SIG-M5 treated with dmso at 0.1 percent for 504 hours (cell line): ENCODE results near the gene OR56A4.
A peak's percentile ranks its signal among the peaks of the same experiment; 100 is the strongest.

Source experiments
- DNase-seq: peaks from one replicate; lab custom pipeline; 2025; ENCODE audit not compliant: unreplicated experiment; lab: John Stamatoyannopoulos, UW

The OR56A4 gene

GRCh38 chr11:6006846-6007245 is at the start of gene OR56A4:
TSS of gene OR56A4 (minus strand) at chr11:6006946. CDS start at chr11:6002992, 3,954 bp downstream.
- DNase-seq: no peak

GRCh38 chr11:6055569-6055968 is 48.8 kb upstream of the OR56A4 start:
- no peak for DNase-seq

GRCh38 chr11:6052374-6052773 is 45.6 kb upstream of the OR56A4 start:
- DNase-seq: no peak

- DNase-seq: no peak
These were observed 34.1 kb upstream of the OR56A4 start for GRCh38 chr11:6040874-6041273.

- DNase-seq: no peak
These were observed 24.1 kb upstream of the OR56A4 start, which contains the start of gene OR56A1 for GRCh38 chr11:6030708-6031405. TSS of gene OR56A1 (minus strand) at chr11:6030758. CDS start at chr11:6027692, 3,066 bp downstream.

GRCh38 chr11:6027501-6027900 is 20.8 kb upstream of the OR56A4 start:
- no peak for DNase-seq

- no peak for DNase-seq
These were observed 18.3 kb upstream of the OR56A4 start for GRCh38 chr11:6025056-6025455.

- DNase-seq: peak; percentile 66
These were observed 16.2 kb upstream of the OR56A4 start for GRCh38 chr11:6022956-6023355.

GRCh38 chr11:6013042-6013441 is 6.3 kb upstream of the OR56A4 start:
- DNase-seq: no peak

GRCh38 chr11:6012035-6012668 is 5.4 kb upstream of the OR56A4 start:
- DNase-seq: peak; percentile 92

- no peak for DNase-seq
These were observed 351 bp downstream of the OR56A4 start for GRCh38 chr11:6006395-6006794.

- DNase-seq: no peak
These were observed 4.5 kb downstream of the OR56A4 start for GRCh38 chr11:6002202-6002699.

GRCh38 chr11:5994791-5995190 is 12.0 kb downstream of the OR56A4 start:
- no peak for DNase-seq

GRCh38 chr11:5992604-5993251 is 14.0 kb downstream of the OR56A4 start:
- peak; percentile 25 for DNase-seq

GRCh38 chr11:5992150-5992549 is 14.6 kb downstream of the OR56A4 start:
- no peak for DNase-seq

- DNase-seq: no peak
These were observed 17.5 kb downstream of the OR56A4 start for GRCh38 chr11:5989203-5989602.

GRCh38 chr11:5986885-5987284 is 19.9 kb downstream of the OR56A4 start, which contains the start of gene OR52L1:
TSS of gene OR52L1 (minus strand) at chr11:5986985. CDS start at chr11:5986930, 55 bp downstream.
- DNase-seq: no peak

GRCh38 chr11:5983443-5983842 is 23.3 kb downstream of the OR56A4 start:
- peak; percentile 3 for DNase-seq

- no peak for DNase-seq
These were observed 33.2 kb downstream of the OR56A4 start for GRCh38 chr11:5973530-5973929.

- no peak for DNase-seq
These were observed 38.4 kb downstream of the OR56A4 start, which contains the start of gene OR56A5 for GRCh38 chr11:5968394-5968793. TSS of gene OR56A5 (minus strand) at chr11:5968494. CDS start at chr11:5968494, 0 bp downstream.

- DNase-seq: no peak
These were observed 39.0 kb downstream of the OR56A4 start for GRCh38 chr11:5967708-5968107.

GRCh38 chr11:5966958-5967357 is 39.8 kb downstream of the OR56A4 start:
- DNase-seq: no peak
